IPS DF 19.7 (cell line): ENCODE data around the gene ARHGAP15.

Experiments
- DNase-seq: peaks from one replicate; pipeline ENCODE4 v3.0.0-alpha.2; 2013; ENCODE audit warnings: low read depth, low spot score

The ARHGAP15 gene

DNA sequence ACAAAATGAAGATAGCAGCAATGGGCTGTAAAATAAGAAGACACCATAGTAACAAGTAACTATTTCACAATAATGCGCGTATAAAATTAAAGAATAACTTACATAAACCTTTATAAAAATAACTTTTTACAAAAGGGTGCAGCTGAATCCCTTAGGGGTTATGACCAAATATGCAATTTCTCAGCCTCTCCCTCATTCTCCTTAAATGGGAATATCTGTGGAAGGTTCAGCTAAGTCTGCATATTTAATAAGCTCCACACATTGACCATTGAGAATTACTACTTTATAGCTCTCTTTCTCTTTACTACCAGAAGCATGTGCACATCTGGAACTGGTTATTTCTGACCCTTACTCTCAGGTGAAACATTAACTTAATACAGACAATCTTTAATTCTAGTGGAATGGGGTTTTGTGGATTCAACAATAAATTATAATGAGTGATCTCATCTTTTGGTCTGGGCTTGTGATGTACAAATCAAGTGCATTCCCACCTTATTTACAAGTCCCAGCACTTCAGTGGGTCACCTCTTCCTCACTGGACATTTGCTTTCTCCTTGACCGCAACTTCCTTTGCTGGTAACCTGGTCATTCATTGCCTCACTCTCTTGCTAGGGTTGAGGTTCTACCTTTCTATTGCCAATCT, 15.7 kb downstream of the ARHGAP15 start:
- no peak for DNase-seq

DNA sequence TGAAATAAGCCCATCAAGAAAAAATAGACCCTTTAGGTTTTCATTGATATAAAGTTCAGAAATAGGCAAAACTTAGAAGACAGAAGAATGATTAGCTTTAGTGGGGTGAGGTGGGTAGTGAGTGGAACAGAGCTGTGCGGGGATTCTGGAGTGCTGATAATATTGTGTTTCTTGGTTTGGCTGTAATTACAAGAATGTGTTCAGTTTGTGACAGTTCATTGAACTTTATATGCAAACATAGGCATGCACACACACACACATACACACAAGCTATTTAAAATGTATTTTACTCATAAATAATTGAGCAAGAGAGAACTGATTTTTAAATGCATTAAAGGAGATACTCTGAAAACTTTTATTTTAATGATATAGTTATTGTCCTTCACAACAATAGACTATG, 17.1 kb downstream of the ARHGAP15 start:
- no peak for DNase-seq

DNA sequence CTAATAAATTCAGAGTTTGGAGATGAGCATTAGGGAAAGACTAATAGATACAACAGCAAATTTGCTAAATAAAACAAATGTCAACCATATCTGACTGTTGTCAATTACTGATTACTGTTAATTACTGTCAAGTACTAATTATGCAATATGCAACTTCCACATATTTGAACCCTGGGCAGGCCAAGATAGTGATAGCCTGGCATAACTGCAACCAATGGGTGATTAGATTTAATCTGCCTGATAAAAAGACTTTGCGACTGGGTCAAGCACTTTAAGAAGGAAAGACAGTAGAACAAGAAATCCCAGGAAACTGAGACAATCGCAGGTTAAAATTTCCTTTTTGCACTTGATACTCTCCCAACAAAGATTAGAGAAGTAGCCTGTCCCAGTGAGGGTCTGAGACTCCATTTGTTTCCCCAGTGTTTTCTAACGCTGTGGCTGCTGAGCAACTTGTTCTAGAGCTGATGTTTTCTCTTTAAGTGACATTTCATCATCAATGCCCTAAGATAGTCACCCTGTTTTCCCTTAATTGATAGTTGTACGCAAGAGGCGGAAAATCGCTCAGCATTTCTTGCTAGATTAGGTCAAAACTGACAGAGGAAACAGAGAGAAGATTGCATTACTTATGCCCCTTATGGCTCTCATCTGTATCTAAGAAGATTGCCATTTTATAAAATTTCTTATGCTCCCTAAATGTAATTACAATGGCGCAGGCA, 17.8 kb downstream of the ARHGAP15 start:
- DNase-seq: no peak

DNA sequence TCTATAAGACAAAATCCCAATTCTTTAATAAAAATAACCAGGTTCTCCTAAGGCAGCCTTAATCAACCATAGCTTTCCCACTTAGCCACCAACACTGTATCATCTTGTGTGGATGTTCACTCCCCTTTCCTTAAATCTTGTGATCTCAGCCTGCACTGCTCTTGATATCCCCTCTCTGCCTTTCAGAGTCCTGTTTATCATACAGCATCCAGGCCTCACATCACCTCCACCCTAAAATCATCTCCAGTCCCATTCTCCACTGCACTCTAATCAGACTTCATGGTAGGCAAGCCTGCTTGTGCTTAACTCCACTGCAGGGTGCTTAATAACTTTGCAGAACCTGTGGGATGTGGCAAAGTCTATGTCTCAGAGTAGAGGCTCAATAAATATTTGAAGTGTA, 18.8 kb downstream of the ARHGAP15 start:
- DNase-seq: no peak

DNA sequence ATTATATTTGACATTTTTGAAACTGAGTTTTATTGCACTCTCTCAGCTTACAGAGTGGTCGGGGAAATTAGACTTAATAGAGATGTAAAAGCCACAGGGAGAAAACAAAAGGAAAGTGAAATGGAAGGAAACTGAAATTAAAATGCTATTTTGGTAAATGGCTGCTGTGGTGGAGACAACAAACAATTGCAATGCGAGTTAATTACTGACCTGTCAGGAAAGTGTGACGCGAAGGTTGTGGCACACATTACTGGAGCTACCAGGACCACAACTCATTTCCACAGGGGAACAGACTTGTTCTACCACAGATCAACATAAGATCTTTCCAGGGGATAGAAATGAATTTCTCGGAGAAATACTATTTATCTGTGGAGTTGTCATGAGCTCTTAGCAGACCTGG, 19.5 kb downstream of the ARHGAP15 start:
- no peak for DNase-seq

DNA sequence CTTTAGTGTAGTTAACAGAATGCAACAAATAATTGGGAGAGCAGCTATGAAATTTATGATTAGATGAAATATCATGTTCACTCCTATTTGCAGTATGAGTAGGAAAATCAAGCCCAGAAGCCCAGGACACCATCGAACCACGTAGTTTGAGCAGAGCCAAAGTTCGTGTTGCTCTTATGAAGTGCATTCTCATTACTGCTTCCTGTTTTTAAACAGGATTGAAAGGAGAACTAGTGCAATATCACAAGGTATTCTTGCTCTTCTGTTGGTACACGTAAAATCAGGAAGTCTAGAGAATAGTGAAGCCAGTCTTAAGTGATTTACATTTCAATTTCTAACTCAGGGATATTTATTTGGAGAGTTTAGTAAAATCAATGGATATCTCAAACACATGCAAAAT, 21.1 kb downstream of the ARHGAP15 start:
- DNase-seq: no peak

DNA sequence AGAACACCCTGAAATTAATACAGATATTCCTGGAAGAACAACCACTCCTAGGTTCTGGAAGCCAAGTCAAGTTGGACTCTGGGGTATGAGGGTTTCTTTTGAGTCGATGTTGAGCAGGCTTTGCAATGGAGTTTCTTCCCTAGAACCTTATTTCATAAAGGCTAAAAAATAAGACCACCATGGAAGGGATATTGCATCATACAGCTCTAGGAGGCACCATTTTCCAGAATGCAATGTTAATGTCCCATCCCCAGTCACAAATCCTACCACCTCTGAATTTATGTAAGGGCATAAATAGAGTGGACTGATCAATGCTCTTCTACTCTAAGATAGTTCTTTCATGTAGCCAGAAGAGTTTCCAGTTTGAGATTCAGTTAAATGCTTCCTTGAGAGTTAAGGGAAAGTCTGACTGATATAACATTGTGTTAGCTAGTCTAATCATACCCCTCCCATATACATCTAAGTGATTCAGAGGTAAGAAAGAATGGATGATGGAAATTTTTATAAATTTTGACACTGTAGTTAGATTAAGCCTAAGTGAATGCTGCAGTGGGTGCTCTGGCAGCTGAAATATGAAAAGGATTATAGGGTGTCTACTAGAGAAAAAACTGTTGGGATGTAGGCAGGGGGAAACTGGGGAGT, 22.0 kb downstream of the ARHGAP15 start:
- no peak for DNase-seq

DNA sequence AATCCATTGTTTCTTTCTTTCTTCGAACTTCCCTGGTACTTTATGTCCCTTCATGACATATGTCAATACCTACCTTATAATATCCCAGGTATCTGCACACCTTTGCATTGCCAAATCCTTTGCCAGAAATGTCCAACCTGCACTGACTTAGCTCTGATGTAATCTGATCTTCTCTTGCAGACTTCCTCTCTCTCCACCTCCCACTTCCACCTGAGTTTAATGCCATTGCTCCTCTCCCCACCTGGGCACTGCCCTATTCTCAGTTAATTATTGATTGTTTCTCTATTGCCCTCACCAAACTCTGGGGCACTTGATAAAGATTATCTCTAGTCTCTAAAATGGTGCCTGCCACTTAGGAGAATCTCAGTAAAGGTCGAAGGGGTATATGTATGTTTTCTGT, 23.0 kb downstream of the ARHGAP15 start:
- DNase-seq: no peak

DNA sequence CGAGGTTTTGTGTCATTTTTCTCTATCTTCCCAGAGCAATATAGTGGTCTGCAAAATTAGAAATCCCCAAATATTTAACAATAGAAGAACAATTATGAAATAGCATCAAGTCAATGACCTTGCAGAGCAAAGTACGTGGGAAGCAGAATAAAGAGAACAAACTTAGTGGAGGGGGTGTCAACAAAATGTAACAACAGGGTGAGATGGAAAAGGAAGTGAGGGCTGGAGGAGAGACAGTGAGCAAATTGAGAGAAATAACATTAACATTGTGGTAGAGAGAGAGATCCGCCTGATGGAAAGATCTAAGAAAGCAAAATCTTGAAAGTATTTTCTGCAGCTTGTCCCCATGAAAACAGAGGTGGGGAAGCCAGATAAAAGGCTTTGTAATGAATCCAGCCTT, 23.4 kb downstream of the ARHGAP15 start:
- no peak for DNase-seq

DNA sequence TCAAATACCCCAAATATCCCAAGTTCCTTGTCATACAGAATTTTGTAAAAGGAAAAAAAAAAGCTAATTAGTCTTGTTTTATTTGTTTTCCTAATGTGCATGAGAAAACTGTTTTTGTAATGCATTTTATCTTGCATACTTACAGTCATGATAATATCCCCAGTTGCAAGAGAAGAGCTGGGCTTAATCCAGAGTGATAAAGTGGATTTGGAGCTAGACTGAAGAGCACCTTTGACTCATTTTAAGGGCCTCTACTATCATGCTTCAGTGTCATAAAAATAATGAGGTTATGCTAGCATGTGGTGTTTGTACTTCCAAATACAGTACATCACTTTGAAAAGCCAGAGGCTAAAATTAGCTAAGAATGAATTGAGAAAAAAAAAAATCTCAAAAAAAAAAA, 26.4 kb downstream of the ARHGAP15 start:
- DNase-seq: no peak

DNA sequence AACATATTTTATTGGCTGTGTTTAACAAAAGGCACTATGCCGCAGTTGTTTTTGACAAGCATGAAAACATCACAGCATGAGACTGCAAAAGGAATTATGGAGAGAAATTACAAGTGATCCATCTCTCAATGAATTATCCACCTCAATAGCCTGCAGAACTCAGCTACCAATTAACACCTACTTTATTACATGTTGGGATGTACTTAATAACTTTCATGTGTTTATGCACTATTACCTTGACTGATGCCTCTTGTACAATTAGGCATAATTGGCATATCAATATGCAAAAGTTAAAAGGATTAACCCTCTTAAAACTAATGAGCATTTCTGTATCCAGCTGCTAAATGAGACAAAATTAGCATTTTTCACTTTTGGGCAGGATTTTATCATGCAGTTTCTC, 27.8 kb downstream of the ARHGAP15 start:
- DNase-seq: no peak

DNA sequence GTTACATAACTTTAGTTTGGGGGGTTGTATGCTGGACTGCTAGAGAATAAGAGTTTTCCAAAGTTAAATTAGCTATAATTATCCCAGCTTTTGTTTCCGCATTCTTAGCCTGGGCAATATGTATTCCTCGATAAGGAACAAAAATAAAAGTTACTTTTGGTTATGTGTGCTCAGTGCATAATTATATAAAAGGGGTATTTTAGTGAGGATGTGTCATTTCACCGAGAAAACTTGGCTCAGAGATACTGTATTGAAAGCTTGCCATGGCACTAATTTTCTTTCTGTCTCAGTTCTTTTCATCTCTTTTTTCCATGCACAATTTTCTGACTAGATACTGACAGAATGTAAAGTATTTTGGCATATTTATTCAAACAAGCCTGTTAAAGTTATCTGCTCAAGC, 28.2 kb downstream of the ARHGAP15 start:
- DNase-seq: no peak

DNA sequence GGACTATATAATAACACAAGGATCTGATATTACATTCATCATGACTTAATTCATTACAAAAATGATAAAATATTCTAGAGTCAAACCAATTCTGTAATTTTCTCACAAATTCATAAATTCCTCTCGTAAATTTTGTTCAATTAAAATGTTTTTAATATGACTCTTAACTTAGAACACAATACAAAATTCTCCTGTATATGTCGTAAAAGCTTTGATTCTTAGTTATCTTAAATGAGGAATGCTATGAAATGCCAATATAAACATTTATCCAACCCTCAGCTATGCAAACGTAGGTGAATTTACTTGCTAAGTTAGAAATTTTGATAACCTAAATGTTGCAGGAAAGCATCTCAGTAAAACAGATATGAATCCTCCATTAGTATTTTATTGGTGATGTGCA, 28.9 kb downstream of the ARHGAP15 start:
- DNase-seq: no peak

DNA sequence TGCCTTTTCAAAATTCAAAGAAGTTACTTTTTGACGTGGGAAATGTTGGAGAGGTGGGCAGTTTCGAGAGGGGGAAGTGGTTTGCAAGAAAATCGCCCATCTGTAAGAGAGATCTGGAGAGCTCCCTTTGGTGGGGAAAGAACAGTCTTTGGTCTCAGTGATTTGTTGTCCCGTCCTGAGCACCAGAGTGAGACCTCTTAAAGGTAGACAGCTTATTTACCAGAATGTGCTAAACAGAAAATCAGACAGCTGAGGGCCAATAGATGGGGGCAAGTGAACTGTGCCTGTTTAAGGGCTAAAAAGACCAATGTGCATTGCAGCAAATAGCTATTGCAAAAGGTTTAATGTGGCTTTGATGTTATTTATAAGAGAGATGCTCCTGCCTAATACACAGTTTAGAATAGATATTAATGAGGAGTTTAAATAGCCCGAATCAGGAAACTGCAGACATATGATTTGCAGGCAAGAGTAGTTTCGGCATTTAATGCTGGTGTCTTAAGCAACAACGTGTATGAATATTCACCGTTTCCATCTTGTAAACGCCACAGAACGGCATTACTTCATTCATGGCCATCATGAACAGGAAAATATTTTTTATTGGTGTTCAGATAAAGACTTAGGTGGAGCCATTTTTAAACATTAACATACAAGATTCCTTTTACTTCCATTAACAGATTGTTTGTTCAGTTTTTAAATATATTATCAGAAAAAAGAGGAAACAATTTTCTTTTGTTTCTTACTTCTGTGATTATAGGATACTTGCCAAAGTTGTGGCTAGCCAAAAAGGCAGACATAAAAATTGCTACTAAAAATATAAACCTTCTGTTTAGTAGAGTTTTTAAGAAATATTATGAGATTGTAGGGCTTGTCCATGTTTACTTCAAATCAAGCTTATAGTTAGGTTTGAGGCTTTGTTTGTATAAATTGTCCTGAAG, 29.6 kb downstream of the ARHGAP15 start:
- no peak for DNase-seq

DNA sequence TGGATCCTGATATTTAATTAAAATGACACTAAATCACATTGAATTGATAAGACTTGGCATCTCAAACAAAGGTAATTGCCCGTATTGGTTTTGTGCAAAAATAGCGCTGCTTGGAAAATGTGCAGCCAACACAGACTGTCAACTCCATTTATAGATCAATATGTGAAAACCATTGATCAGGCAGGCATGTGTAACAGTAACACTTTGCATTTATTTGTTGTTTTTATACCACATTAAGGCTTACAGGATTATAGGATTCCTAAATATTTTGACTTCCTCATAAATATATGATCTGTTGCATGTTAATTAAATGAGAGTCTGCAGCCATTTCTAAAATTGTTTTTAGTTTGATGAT, 30.2 kb downstream of the ARHGAP15 start:
- no peak for DNase-seq

DNA sequence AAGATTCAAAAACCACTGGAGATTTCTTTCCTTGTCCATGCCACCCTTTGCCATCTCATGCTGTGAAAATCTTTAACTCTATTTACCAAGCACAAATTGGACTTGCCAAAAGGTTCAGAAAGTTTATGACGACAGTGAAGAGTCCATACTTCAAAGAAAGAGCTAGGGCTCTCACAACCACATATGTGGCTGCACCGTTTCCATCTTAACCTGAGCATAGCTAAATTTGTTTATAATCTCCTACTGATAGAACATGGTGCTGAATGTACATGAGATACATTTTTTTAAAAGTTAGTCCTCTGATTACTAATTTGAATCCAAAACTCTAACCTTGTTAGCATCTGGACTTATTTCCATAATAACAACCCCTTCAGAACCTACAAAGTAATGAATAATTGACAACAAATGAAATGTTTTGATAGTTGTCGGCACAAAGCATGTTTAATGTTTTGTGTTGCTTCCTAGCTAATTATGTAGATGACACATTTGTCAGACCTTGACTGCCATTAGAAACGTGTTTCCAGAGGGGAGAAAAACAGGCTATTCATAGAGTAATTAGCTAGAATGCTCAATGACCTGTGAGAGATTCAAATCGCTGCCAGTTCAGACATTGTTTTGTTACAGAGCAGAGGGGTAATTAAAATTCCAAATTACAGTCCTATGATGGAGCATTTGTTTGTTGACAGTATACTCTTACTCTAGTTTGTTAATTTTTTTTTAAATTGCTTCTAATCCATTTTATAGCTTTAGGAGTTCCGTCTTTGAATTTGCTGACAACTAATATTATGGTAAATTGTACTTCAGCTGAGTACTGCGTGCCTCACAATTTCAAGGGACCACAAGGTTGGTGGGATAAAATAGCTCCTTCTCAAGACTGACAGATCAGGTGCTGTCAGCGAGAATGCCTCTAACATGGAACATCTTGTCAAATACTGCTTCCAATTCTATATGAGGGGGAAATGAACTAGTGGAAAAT, 31.8 kb downstream of the ARHGAP15 start:
- no peak for DNase-seq

DNA sequence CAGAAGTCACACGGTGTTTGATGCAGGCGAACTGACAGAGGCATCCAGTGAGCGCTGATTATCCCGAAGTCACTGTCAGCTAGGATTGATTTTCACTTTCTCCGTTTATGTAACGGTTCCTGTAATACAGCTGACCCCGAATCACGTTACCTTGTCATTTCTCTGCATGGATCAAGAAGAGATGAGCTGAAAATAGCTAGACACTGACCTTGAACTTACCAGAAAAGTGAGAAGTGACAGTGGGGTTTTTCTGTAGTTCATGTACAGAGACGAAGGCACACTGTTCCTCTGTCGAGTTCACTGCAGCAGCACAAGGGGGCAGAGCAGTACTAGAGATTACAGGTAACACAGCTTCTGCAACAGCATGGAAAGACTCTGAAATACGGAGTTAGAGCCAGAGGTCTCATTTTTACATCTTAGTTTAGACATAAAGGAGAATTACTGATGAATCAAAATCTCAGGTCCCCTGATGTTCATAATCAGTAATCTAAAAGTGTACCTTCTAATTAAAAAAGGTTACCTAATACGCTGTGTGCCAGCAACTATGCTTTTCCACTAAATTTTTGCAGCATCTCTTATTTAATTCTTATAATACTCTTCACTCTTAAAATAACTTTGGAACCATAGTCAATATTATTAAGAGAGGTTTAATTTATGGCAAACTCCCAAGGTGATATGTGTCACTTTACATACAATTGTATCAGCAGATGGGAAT, 33.1 kb downstream of the ARHGAP15 start:
- no peak for DNase-seq

DNA sequence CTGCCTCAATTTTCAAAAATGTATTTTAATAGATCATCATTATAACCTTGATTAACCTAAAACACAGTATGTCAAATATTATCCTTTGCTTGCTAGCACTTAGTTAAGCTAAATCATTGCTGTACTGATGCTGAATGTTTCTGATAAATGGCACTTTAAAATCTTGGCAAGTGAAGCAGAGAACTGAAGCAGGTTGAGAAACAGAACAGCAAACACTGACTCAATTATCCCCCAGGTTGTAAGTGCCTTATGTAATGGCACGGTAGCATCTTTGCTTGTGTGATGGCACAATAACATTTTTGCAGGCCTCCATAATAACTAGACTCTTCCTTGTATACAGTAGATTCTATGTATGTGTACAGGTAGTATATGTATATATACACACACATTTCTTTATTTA, 33.8 kb downstream of the ARHGAP15 start:
- DNase-seq: no peak

DNA sequence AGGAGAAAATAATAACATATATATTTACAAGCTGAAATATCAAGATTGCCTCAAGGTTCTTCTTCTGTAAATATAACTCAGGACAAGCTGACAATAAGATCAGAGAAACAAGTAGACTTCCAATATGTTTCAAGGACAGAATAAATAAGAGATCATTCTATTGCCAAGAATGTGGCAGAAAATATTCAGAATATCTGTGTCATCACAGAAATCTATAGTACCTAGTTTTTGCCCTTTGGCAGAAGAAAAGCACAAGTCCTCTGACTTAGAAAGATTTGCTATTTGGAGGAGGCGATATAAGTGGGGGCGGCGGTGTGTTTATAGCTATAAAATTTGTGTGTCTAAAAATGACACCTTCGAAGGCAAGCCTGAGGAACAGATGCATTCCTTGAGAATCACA, 34.3 kb downstream of the ARHGAP15 start:
- DNase-seq: no peak

DNA sequence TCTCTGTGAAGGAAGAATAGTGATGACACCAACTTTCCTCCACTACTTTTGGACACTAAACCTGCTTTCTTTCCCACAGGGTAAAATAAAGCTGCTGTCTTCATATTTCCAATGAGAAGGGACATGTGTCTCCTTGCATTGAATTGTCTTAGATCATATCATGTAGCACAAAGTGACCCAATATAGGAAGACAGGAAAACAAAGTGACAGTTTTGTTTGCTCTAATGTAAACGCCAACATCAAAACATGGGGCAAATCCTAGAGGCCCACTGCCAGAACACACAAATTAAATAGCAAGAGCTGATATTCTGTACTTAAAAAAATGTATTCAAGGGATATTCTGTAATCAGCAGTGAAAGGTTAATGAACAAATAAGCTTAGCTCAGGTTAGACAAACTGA, 36.1 kb downstream of the ARHGAP15 start:
- no peak for DNase-seq
